Measurements from ENCODE around the gene SUPT5H. TPM values are rescaled to one million over a fixed set of nuclear protein-coding genes. Genes with fewer than 3 reads are reported as not detected.

The SUPT5H gene
- total and polyA plus RNA-seq, 8 donors, result 93.6 to 152 (median 139) TPM

GRCh38 chr19:39514840-39515550 is 69.6 kb downstream of the SUPT5H start, which contains the start of gene SELENOV:
TSS of gene SELENOV (plus strand) at chr19:39515139. CDS start at chr19:39515213, 74 bp downstream.
- TF ChIP-seq, protein P1, sequence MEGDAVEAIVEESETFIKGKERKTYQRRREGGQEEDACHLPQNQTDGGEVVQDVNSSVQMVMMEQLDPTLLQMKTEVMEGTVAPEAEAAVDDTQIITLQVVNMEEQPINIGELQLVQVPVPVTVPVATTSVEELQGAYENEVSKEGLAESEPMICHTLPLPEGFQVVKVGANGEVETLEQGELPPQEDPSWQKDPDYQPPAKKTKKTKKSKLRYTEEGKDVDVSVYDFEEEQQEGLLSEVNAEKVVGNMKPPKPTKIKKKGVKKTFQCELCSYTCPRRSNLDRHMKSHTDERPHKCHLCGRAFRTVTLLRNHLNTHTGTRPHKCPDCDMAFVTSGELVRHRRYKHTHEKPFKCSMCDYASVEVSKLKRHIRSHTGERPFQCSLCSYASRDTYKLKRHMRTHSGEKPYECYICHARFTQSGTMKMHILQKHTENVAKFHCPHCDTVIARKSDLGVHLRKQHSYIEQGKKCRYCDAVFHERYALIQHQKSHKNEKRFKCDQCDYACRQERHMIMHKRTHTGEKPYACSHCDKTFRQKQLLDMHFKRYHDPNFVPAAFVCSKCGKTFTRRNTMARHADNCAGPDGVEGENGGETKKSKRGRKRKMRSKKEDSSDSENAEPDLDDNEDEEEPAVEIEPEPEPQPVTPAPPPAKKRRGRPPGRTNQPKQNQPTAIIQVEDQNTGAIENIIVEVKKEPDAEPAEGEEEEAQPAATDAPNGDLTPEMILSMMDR (IDR thresholded peaks at IDR 0.05), result no peak
- Histone ChIP-seq H3K36me3 (no peaks in the 10 kb centered on the region), H3K4me3 (no peak within 1 kb of the TSS), H3K27me3 (peaks cover 45 to 93% of the 10 kb centered on the region in 2 donors), H3K9me3 (no peaks in the 10 kb centered on the region), H3K4me1 (peaks cover 5 to 16% of the 10 kb centered on the region in 2 donors), H3K27ac (no peak within 1 kb of the TSS)
- peak in 1 of 4 donors; percentile 26 for DNase-seq
- peak; percentile 14 for ATAC-seq
- intact Hi-C loops (cut with DNase I), result no loop called here

GRCh38 chr19:39515551-39516191 is 70.3 kb downstream of the SUPT5H start:
- ATAC-seq (peak; percentile 21), DNase-seq (peak in 1 of 4 donors; percentile 80)
- Histone ChIP-seq H3K4me3 (no peak overlapping the region), H3K4me1 (peaks cover 5 to 16% of the 10 kb centered on the region in 2 donors), H3K36me3 (no peaks in the 10 kb centered on the region), H3K27ac (no peak overlapping the region), H3K27me3 (peaks cover 45 to 86% of the 10 kb centered on the region in 2 donors), H3K9me3 (no peaks in the 10 kb centered on the region)
- intact Hi-C loops (cut with DNase I), result no loop called here
- TF ChIP-seq, protein P1 (IDR thresholded peaks at IDR 0.05), result no peak

GRCh38 chr19:39516270-39516669 is 70.9 kb downstream of the SUPT5H start:
- Histone ChIP-seq H3K27ac (no peak overlapping the region), H3K4me1 (peaks cover 5 to 16% of the 10 kb centered on the region in 2 donors), H3K36me3 (no peaks in the 10 kb centered on the region), H3K4me3 (no peak overlapping the region), H3K9me3 (no peaks in the 10 kb centered on the region), H3K27me3 (peaks cover 45 to 80% of the 10 kb centered on the region in 2 donors)
- ATAC-seq, result no peak
- intact Hi-C loops (cut with DNase I), result no loop called here
- TF ChIP-seq, protein P1 (IDR thresholded peaks at IDR 0.05), result no peak
- DNase-seq, result no peak

GRCh38 chr19:39517432-39517831 is 72.0 kb downstream of the SUPT5H start:
- H3K9me3 ChIP-seq, result no peaks in the 10 kb centered on the region
- H3K27me3 ChIP-seq, result peaks cover 45 to 70% of the 10 kb centered on the region in 2 donors
- no peak overlapping the region for H3K27ac ChIP-seq
- H3K4me3 ChIP-seq, result no peak overlapping the region
- ATAC-seq (no peak), DNase-seq (no peak)
- H3K36me3 ChIP-seq, result no peaks in the 10 kb centered on the region
- intact Hi-C loops (cut with DNase I), result no loop called here
- TF ChIP-seq, protein P1 (IDR thresholded peaks at IDR 0.05), result no peak
- H3K4me1 ChIP-seq, result peaks cover 5 to 16% of the 10 kb centered on the region in 2 donors

DNA sequence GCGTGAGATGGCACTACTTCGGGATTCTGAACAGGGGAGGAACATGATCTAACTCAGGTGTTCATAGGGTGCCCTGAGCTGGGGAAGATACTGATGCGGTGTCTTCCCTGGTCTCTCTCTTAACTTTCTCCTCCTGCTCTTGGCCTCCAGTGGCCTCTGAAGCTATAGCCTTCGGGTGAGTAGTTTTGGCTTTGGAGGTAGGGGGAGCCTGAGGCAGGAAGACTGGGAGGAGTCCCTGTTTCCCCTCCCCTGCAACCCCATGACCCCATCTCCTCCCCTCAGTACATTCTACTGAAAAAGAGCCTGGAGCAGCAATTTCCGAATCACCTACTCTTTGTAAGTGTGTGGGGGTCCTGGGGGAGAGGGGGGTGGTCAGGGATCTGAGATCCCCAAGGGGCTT is 73.1 kb downstream of the SUPT5H start:
- no peak for ATAC-seq
- H3K4me1 ChIP-seq, result peaks cover 5 to 16% of the 10 kb centered on the region in 2 donors
- no peak overlapping the region for H3K27ac ChIP-seq
- peaks cover 38 to 59% of the 10 kb centered on the region in 2 donors for H3K27me3 ChIP-seq
- TF ChIP-seq, protein P1 (IDR thresholded peaks at IDR 0.05), result no peak
- no peak for DNase-seq
- H3K9me3 ChIP-seq, result no peaks in the 10 kb centered on the region
- no peak overlapping the region for H3K4me3 ChIP-seq
- no peaks in the 10 kb centered on the region for H3K36me3 ChIP-seq
- intact Hi-C loops (cut with DNase I), result no loop called here

All from left lung (tissue), 10 donors.